Fibroblast of skin of right quadriceps (primary cell): ENCODE results near the gene ORM2.
"Not testable (repeated sequence)": the region's sequence is repeated elsewhere in the genome, so short reads cannot be mapped to it uniquely, and the experiment has no call there.

ENCODE experiments used
- DNase-seq: peaks from one replicate; pipeline ENCODE4 v3.0.0-alpha.2; 2013

Gene ORM2

GRCh38 chr9:114332474-114333040 is 2.9 kb downstream of the ORM2 start:
- not testable (repeated sequence) for DNase-seq

- not testable (repeated sequence) for DNase-seq
Measured at GRCh38 chr9:114333718-114334117, 4.0 kb downstream of the ORM2 start.

DNA sequence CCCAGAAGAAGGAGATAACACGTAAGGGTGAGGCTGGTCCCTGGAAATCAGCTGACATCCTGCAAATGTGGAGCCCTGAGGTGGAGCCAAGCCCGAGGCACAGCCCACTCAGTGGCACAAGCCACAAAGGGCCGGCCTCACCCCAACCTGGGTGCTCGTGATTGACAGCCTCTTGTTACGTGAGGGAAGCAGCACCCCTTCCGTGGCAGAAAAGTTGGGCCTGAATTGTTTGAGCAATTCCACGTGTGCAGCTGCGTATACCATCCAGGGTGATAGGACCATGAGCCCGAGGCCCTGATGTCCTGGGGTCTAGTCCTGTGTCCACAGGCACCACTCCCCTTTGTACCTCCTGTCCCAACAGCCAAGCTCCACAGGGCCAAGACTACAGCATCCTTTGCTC is 4.8 kb downstream of the ORM2 start:
- no peak for DNase-seq

DNA sequence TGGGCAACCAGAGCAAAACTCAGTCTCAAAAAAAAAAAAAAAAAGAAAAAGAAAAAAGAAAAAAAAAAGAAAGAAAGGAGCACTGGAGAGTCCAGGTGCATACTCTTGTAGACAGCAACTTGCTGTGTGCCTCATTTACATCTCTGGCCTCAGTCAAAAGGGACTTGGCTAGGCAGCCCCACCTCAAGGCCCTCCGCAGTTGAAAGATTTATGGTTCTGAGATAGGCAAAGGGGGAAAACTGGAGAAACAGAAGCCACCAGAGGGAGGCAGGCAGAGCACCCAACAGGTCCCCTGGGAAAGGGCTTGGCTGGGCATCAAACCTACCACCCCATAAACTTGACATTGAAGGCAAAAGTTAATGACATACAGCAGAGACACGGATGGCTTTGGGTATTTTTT is 6.1 kb downstream of the ORM2 start:
- DNase-seq, result no peak

GRCh38 chr9:114336157-114336556 is 6.5 kb downstream of the ORM2 start:
- no peak for DNase-seq

GRCh38 chr9:114336699-114337395 is 7.2 kb downstream of the ORM2 start:
- no peak for DNase-seq

GRCh38 chr9:114338187-114338586 is 8.5 kb downstream of the ORM2 start:
- DNase-seq, result no peak

- DNase-seq, result peak; percentile 46
Measured at GRCh38 chr9:114339130-114339908, 9.7 kb downstream of the ORM2 start.

GRCh38 chr9:114341152-114341830 is 11.6 kb downstream of the ORM2 start:
- no peak for DNase-seq

DNA sequence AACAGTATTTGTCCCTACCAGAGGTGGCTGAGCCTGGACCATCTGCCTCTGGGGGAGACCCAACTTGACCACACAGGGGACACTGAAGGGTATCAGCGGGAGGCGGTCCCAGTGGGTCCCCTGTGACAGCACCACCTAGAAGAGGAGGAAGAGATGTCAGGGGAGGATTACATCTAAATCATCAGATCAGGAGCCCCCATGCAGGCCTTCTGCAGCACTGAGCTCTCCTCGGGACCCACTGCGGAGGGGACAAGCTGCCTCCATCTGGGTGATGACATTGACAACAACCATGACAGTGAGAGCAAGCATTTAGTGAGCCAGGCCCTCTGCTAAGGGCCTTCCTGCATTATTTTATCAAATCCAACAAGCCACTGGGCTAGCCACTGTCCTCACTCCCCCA is 12.3 kb downstream of the ORM2 start:
- no peak for DNase-seq

GRCh38 chr9:114342755-114343440 is 13.2 kb downstream of the ORM2 start:
- DNase-seq, result no peak

GRCh38 chr9:114343471-114344187 is 14.0 kb downstream of the ORM2 start:
- peak; percentile 64 for DNase-seq

DNA sequence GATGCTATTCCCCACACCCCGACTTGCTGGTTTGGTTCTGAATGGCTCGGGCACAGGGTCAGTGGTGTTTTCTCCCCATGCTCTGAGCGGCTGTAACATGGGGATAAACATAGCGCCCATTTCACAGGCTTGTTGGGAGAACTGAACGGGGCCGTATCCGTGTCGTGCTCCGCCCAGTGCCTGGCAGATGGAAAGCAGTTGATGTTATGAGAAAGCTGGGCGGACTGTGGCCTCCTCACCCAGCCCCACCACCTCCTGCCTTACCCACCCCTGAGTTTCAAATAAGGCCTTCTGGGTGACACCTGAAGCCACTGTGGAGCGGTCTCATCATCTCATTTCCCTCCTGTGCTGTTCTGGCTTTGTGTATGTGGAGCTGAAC is 14.5 kb downstream of the ORM2 start:
- no peak for DNase-seq

- no peak for DNase-seq
Measured at GRCh38 chr9:114344692-114345091, 15.0 kb downstream of the ORM2 start.

GRCh38 chr9:114345493-114346065 is 15.9 kb downstream of the ORM2 start:
- no peak for DNase-seq

- DNase-seq, result no peak
Measured at GRCh38 chr9:114346146-114346545, 16.5 kb downstream of the ORM2 start.

GRCh38 chr9:114347675-114348074 is 18.0 kb downstream of the ORM2 start:
- DNase-seq, result no peak

- no peak for DNase-seq
Measured at GRCh38 chr9:114348261-114348905, 18.7 kb downstream of the ORM2 start.

DNA sequence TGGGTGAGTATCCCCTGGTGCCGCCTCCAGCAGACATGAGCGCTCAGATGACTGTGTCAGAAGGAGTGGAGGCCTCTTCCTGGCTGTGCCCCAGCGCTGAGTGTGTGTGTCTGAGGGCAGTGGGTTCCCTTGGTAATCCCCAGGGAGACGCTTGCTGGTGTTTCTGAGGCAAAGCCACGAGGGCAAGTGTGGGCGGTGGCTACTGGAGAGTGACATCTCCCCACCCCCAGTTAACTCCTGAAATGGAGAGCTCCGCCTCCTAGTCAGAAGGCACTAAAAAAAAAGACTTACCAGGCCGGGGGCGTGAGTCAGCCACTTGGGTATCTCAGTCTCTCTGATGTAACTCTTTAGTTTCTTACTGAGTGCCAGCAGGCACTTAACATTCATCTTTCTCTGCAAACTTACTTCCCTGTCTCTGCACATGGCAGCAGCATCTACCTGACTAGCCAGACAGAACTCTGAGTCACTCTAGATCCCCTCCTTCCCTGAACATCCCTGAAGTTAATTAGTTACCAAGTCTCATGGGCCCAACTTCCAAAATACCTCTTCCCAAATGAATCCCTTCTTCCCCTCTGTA is 19.3 kb downstream of the ORM2 start:
- DNase-seq, result peak; percentile 98

- no peak for DNase-seq
Measured at GRCh38 chr9:114349713-114350480, 20.2 kb downstream of the ORM2 start.
